Breast epithelium (tissue), 4 donors: ENCODE results near the gene SCRT2. TPM values are rescaled to one million over a fixed set of nuclear protein-coding genes. Genes with fewer than 3 reads are reported as not detected.

Source experiments
- DNase-seq, 2 donors: peaks; one replicate each; pipeline ENCODE4 v3.0.0-alpha.2; 2019; ENCODE audit warnings: low spot score in 2 of 2
- H3K27ac ChIP-seq, 2 donors: fragments of 200-600 bp; sonication (generic) in 1 of 2; one replicate each; pipeline ENCODE4 v1.5.1; 2016 to 2019; ENCODE audit warnings: mild to moderate bottlenecking in 1 of 2
- H3K27me3 ChIP-seq, 2 donors: fragments of 200-600 bp; sonication (generic) in 1 of 2; one replicate each; pipeline versions ENCODE4 v1.5.1 to v1.6.0; 2017 to 2019; ENCODE audit warnings: control low read depth in 1 of 2, mild to moderate bottlenecking in 1 of 2
- H3K36me3 ChIP-seq: fragments of 200-600 bp; one replicate; pipeline ENCODE4 v1.5.1; 2019
- H3K4me1 ChIP-seq, 2 donors: fragments of 200-600 bp; sonication (generic); one replicate each; pipeline ENCODE4 v1.5.1; 2016 to 2019; ENCODE audit warnings: control low read depth in 1 of 2
- H3K4me3 ChIP-seq, 3 donors: fragments of 200-600 bp; sonication (generic); 1 replicate in 2 of 3; 2 replicates in 1 of 3; pipeline ENCODE4 v1.5.1; 2016 to 2019; ENCODE audit warnings: mild to moderate bottlenecking in 3 of 3, moderate library complexity in 2 of 3
- H3K9me3 ChIP-seq, 2 donors: fragments of 200-600 bp; sonication (generic) in 1 of 2; one replicate each; pipeline ENCODE4 v1.5.1; 2016 to 2019; ENCODE audit warnings: control low read depth in 1 of 2
- POLR2A ChIP-seq: fragments of 450-650 bp; IDR thresholded peaks from one replicate; pipeline ENCODE4 v1.6.1; 2016; ENCODE audit warnings: antibody characterized with exemption, mild to moderate bottlenecking, moderate library complexity
- POLR2AphosphoS5 ChIP-seq, 3 donors: sonication (generic); formaldehyde crosslinking; IDR thresholded peaks; one replicate each; pipeline ENCODE4 v1.6.1; 2017; ENCODE audit warnings: antibody characterized with exemption in 3 of 3
- intact Hi-C: fragments of 100-400 bp; cut with DNase I; formaldehyde crosslinking; loops from one replicate; pipeline ENCODE4 v1.15.1; 2023; ENCODE audit warnings: low total_unique reads
- total RNA-seq, 3 donors: library from RNA; depleted of rRNA; stranded (reverse); fragments of >200 nt; gene quantifications; one replicate each; pipeline ENCODE4 v1.1.0, GENCODE V29; 2016
- TF ChIP-seq, protein P1 (sequence below), 3 donors: fragments of 450-650 bp; IDR thresholded peaks; one replicate each; pipeline ENCODE4 v1.5.1; 2016 to 2017; ENCODE audit warnings: antibody characterized with exemption in 3 of 3, mild to moderate bottlenecking in 3 of 3, moderate library complexity in 3 of 3

The SCRT2 gene
- total RNA-seq, 3 donors from 2014 or later: not detected

DNA sequence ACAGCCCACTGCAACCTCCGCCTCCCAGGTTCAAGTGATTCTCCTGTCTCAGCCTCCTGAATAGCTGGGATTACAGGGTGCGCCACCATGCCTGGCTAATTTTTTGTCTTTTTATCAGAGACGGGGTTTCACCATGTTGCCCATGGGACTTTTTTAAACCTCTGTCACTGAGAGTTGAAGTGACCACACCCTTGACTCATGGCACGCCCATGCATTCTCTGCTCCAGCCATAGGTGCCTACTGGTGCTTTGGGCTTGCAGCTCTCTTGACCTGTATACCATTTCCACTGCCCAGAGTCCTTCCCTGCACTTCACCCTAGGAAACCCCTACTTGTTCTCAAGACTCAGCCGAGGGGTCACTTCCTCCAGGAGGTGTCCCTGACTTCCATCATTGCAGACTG lies 2.4 kb upstream of the SCRT2 start:
- DNase-seq: no peak
- TF ChIP-seq, protein P1, sequence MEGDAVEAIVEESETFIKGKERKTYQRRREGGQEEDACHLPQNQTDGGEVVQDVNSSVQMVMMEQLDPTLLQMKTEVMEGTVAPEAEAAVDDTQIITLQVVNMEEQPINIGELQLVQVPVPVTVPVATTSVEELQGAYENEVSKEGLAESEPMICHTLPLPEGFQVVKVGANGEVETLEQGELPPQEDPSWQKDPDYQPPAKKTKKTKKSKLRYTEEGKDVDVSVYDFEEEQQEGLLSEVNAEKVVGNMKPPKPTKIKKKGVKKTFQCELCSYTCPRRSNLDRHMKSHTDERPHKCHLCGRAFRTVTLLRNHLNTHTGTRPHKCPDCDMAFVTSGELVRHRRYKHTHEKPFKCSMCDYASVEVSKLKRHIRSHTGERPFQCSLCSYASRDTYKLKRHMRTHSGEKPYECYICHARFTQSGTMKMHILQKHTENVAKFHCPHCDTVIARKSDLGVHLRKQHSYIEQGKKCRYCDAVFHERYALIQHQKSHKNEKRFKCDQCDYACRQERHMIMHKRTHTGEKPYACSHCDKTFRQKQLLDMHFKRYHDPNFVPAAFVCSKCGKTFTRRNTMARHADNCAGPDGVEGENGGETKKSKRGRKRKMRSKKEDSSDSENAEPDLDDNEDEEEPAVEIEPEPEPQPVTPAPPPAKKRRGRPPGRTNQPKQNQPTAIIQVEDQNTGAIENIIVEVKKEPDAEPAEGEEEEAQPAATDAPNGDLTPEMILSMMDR (IDR thresholded peaks at IDR 0.05): no peak
- TF ChIP-seq POLR2A (no peak), POLR2AphosphoS5 (IDR thresholded peaks at IDR 0.05) (no peak)
- H3K4me1 ChIP-seq: peaks cover 3 to 4% of the 10 kb centered on the region in 2 donors
- H3K4me3 ChIP-seq: no peak overlapping the region
- peaks cover 9 to 89% of the 10 kb centered on the region in 2 donors for H3K27me3 ChIP-seq
- H3K9me3 ChIP-seq: no peaks in the 10 kb centered on the region
- no peaks in the 10 kb centered on the region for H3K36me3 ChIP-seq
- intact Hi-C loops: no loop called here
- no peak overlapping the region for H3K27ac ChIP-seq

DNA sequence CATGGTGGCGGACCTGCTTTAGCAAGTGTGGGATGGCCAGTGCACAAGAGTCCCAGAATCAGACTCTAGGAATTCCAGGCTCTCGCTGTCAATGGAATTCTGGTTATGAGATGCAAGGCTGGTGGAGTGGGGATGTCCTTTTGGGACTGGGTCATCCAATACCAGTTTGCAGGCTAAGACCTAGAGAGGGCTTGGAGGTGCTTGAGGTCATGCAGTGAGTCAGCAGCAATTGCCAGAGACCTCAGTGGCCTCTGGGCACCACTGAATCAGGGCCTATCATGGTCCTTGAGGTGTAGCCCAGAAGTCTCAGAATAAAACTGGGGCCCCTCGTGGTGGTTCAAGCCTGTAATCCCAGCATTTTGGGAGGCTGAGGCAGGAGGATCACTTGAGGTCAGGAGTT lies 1.4 kb upstream of the SCRT2 start:
- peaks cover 7 to 88% of the 10 kb centered on the region in 2 donors for H3K27me3 ChIP-seq
- H3K4me3 ChIP-seq: no peak overlapping the region
- TF ChIP-seq, protein P1 (IDR thresholded peaks at IDR 0.05): no peak
- TF ChIP-seq POLR2A (no peak), POLR2AphosphoS5 (IDR thresholded peaks at IDR 0.05) (no peak)
- no peaks in the 10 kb centered on the region for H3K9me3 ChIP-seq
- H3K36me3 ChIP-seq: no peaks in the 10 kb centered on the region
- DNase-seq: no peak
- H3K27ac ChIP-seq: no peak overlapping the region
- intact Hi-C loops: no loop called here
- H3K4me1 ChIP-seq: peaks cover 3 to 4% of the 10 kb centered on the region in 2 donors

DNA sequence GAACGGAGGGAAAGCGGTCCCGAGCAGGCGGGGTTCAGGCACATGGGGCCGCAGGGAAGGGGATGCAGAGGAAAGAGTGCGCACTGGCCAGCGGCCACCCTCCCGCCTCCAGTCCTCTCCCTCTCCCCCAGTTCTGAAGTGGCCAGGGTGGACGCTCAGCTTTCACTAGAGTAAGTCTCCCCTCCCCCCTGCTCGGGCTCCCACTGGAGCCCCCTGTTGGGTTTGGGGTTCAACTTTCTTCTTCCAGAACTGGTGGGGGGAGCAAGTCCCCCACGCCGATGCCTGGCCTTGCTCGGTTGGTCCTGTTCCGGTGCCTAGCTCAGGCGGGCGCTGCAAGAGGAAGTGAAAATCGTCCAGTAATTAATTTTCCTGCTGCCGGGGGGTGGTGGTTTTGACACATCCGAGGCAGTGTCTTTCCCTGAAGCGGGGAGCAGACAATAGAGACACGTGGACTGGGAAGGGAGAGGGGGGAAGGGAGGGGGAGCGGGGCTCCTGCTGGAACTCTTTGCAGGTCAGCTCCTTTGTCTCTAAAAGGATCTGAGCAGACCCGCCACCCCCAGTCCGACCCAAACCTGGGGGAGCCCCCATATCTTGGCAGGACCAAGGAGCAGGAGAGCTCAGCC lies 824 bp upstream of the SCRT2 start:
- no peak for DNase-seq
- H3K27me3 ChIP-seq: peaks cover 7 to 88% of the 10 kb centered on the region in 2 donors

DNA sequence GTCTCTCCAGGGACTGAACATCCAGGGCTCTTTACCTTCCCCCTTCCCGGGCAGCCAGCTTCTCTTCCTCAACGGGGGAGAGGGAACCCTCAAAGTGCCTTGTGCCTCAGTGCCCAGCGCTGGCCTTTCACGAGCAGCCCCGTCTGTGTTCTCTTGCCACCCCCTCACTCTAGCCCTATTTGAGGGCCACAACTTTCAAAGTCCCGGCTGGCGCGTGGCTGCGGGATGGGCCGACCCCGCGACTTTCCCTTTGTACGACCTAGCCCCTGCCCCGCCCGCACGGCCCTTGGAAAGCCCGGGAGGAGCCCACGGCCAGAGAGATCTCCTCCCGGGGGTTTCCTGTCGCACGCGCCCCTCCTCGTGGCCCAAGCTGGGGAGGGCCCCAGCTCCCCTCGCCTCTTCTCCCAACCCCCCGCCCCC lies 559 bp downstream of the SCRT2 start:
- H3K36me3 ChIP-seq: no peaks in the 10 kb centered on the region
- intact Hi-C loops: no loop called here
- H3K4me1 ChIP-seq: peaks cover 3 to 4% of the 10 kb centered on the region in 2 donors
- no peak for TF ChIP-seq POLR2A
- TF ChIP-seq, protein P1 (IDR thresholded peaks at IDR 0.05): no peak
- no peak for TF ChIP-seq POLR2AphosphoS5 (IDR thresholded peaks at IDR 0.05)
- H3K27ac ChIP-seq: no peak overlapping the region
- peaks cover 3 to 83% of the 10 kb centered on the region in 2 donors for H3K27me3 ChIP-seq
- no peak for DNase-seq
- H3K4me3 ChIP-seq: peak overlapping the region in 1 of 3 donors; percentile 28
- no peaks in the 10 kb centered on the region for H3K9me3 ChIP-seq

More for the DNA sequence above, 824 bp upstream of the SCRT2 start:
- no peak overlapping the region for H3K27ac ChIP-seq
- no peaks in the 10 kb centered on the region for H3K36me3 ChIP-seq
- TF ChIP-seq POLR2AphosphoS5 (IDR thresholded peaks at IDR 0.05) (no peak), POLR2A (no peak)
- TF ChIP-seq, protein P1 (IDR thresholded peaks at IDR 0.05): no peak
- H3K4me1 ChIP-seq: peaks cover 3 to 4% of the 10 kb centered on the region in 2 donors
- no peak overlapping the region for H3K4me3 ChIP-seq
- intact Hi-C loops: no loop called here
- no peaks in the 10 kb centered on the region for H3K9me3 ChIP-seq

DNA sequence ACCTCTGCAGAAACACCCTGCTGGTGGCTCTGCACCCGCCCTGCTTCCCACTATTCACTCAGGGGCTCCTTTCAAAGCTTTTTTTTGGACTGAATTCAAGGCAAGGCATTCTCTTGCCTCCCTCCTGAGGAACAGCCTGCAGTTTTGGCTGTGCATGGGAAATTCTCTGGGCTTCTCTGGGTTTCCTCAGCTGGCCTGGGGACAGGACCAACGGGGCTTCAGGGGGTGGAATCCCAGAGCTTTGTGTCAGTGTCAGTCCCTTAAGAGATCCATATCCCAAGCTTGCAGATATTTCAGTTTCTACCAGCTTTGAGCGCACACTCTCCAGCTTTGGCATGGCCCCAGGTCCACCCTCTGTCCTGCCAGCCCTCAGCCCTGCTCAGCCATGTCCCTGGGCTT lies 2.0 kb downstream of the SCRT2 start:
- TF ChIP-seq POLR2A (no peak), POLR2AphosphoS5 (IDR thresholded peaks at IDR 0.05) (no peak)
- TF ChIP-seq, protein P1 (IDR thresholded peaks at IDR 0.05): no peak
- intact Hi-C loops: no loop called here
- peaks cover 3 to 4% of the 10 kb centered on the region in 2 donors for H3K4me1 ChIP-seq
- H3K4me3 ChIP-seq: no peak overlapping the region
- no peak for DNase-seq
- no peaks in the 10 kb centered on the region for H3K36me3 ChIP-seq
- peaks cover 3 to 81% of the 10 kb centered on the region in 2 donors for H3K27me3 ChIP-seq
- H3K9me3 ChIP-seq: no peaks in the 10 kb centered on the region
- H3K27ac ChIP-seq: no peak overlapping the region
